Naive thymus-derived CD4-positive, alpha-beta T cell (primary cell): ENCODE results near the gene MANEAL. TPM values are rescaled to one million over a fixed set of nuclear protein-coding genes. Genes with fewer than 3 reads are reported as not detected.
A peak's percentile ranks its signal among the peaks of the same experiment; 100 is the strongest.

Experiments used
- ATAC-seq: fragments of 150-1000 bp; cut with Tn5 transposase; 2 replicates; pipeline ENCODE4 v1.10.0; 2021; ENCODE audit warnings: mild to moderate bottlenecking, moderate library complexity
- CTCF ChIA-PET: fragments of 350-600 bp; sonication (Branson Sonifier 250); formaldehyde crosslinking; loops from one replicate; lab custom pipeline; 2021; ENCODE audit warnings: antibody characterized with exemption; lab: Charles Lee
- POLR2A ChIA-PET: fragments of 350-600 bp; sonication (Branson Sonifier 250); formaldehyde crosslinking; loops from one replicate; lab custom pipeline; 2021; ENCODE audit warnings: antibody characterized with exemption, inconsistent platforms; lab: Charles Lee
- DNase-seq, 9 donors: peaks; one replicate each; pipeline versions ENCODE4 v3.0.0 to v3.0.0-alpha.2; 2020 to 2022; ENCODE audit warnings: mixed read lengths in 1 of 9
- H3K27ac ChIP-seq: one replicate; pipeline ENCODE4 v1.7.0; 2013; ENCODE audit warnings: mild to moderate bottlenecking, low read depth, low read length, moderate library complexity
- H3K27me3 ChIP-seq, 2 donors: one replicate each; pipeline ENCODE4 v1.7.0; 2013; ENCODE audit warnings: low read length in 2 of 2, mild to moderate bottlenecking in 2 of 2, moderate library complexity in 2 of 2; ENCODE audit not compliant: control insufficient read depth in 2 of 2, insufficient read depth in 2 of 2
- H3K36me3 ChIP-seq, 3 experiments: 1 replicate in 2 of 3; 2 replicates in 1 of 3; pipeline ENCODE4 v1.7.0; 2013; ENCODE audit warnings: low read length in 3 of 3, mild to moderate bottlenecking in 3 of 3, moderate library complexity in 1 of 3; ENCODE audit not compliant: insufficient read depth in 3 of 3, control insufficient read depth in 2 of 3
- H3K4me1 ChIP-seq, 2 donors: one replicate each; pipeline ENCODE4 v1.7.0; 2013; ENCODE audit warnings: low read length in 2 of 2, mild to moderate bottlenecking in 2 of 2, moderate library complexity in 1 of 2; ENCODE audit not compliant: control insufficient read depth in 2 of 2, insufficient read depth in 2 of 2
- H3K4me3 ChIP-seq: 2 replicates; pipeline ENCODE4 v1.7.0; 2013; ENCODE audit warnings: mild to moderate bottlenecking, low read length
- H3K9me3 ChIP-seq, 3 experiments: 1 replicate in 2 of 3; 2 replicates in 1 of 3; pipeline ENCODE4 v1.7.0; 2013; ENCODE audit warnings: low read length in 3 of 3; ENCODE audit not compliant: control insufficient read depth in 2 of 3
- H3K27ac Mint-ChIP-seq, 9 donors: one replicate each; pipeline ENCODE4 v1.8.0; 2020 to 2022; ENCODE audit warnings: mixed read lengths in 9 of 9, mild to moderate bottlenecking in 8 of 9, moderate library complexity in 5 of 9, inconsistent platforms in 2 of 9
- H3K27me3 Mint-ChIP-seq, 5 donors: one replicate each; pipeline ENCODE4 v1.8.0; 2021 to 2022; ENCODE audit warnings: mixed read lengths in 5 of 5, mild to moderate bottlenecking in 1 of 5
- H3K36me3 Mint-ChIP-seq, 5 donors: one replicate each; pipeline ENCODE4 v1.8.0; 2020 to 2022; ENCODE audit warnings: mixed read lengths in 5 of 5, mild to moderate bottlenecking in 3 of 5, inconsistent platforms in 1 of 5
- H3K4me1 Mint-ChIP-seq, 7 donors: one replicate each; pipeline ENCODE4 v1.8.0; 2020 to 2022; ENCODE audit warnings: mixed read lengths in 7 of 7, mild to moderate bottlenecking in 3 of 7, inconsistent platforms in 1 of 7
- H3K4me3 Mint-ChIP-seq, 10 donors: one replicate each; pipeline ENCODE4 v1.8.0; 2020 to 2022; ENCODE audit warnings: mild to moderate bottlenecking in 10 of 10, mixed read lengths in 10 of 10, moderate library complexity in 6 of 10, inconsistent platforms in 2 of 10
- H3K9me3 Mint-ChIP-seq, 11 donors: one replicate each; pipeline ENCODE4 v1.8.0; 2020 to 2022; ENCODE audit warnings: mixed read lengths in 11 of 11, mild to moderate bottlenecking in 4 of 11, inconsistent platforms in 1 of 11, moderate library complexity in 1 of 11
- intact Hi-C, 2 donors: fragments of 100-400 bp; cut with micrococcal nuclease; formaldehyde crosslinking; loops; one replicate each; pipeline ENCODE4 v1.15.1; 2023
- polyA plus RNA-seq, 2 donors: library from polyadenylated mRNA; unstranded; fragments of 300-500 nt; fragmentation: Illumina TruSeq; gene quantifications; one replicate each; pipeline ENCODE4 v1.2.3, GENCODE V29; 2021
- total RNA-seq, 6 experiments: library from RNA in 5 of 6; stranded (reverse) in 5 of 6; gene quantifications; 1 replicate in 5 of 6; 2 replicates in 1 of 6; pipeline ENCODE4 v1.2.3 and lab custom pipeline; 2021 to 2026

Gene MANEAL
- total and polyA plus RNA-seq, 7 experiments from 2014 or later, result 0.48 to 2.1 (median 1.1) TPM

DNA sequence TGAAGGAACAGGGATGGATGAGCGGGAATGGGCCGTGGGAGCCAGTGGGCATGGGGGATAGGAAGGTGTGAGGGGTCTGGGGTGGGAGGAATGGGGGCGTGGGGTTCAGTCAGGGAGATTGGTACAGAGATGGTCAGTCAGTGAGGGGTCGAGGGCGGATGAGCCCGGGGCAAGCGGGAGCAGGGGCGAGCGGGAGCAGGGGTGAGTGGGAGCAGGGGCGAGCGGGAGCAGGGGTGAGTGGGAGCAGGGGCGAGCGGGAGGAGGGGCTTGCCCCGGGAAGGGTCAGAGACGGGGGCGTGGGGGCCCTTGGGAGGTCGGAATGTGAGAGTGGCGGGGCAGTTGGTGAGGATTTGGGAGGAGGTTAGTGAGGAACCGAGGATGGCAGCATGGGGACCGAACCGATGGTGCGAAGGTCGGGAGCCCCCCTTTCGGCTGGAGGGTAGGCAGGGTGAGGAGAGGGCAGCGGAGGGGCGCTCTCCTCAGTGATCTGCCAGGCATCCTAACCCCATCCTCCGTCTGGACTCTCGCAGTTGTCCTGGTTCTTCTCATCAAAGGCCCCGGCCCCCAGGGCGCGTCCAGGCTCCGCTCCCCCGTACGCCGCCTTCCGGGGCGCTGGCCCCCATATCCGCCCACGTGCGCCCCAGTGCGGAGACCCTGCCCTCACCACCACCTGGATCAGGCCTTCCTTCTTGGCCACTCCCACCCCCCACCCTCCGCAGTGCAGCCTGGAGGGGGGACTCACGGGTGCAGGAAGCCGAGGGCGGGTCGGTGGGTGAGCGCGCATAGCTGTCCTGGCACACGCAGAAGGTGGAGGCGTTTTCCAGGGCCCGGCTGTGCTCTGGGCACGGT is 40.0 kb upstream of the MANEAL start:
- ATAC-seq (no peak), DNase-seq (no peak)
- intact Hi-C loops, result no loop called here
- H3K36me3 Mint-ChIP-seq, result peaks cover 0 to 2% (median 0%) of the 10 kb centered on the region in 5 donors
- Histone ChIP-seq H3K27me3 (peaks cover 0 to 3% of the 10 kb centered on the region in 2 donors), H3K36me3 (no peaks in the 10 kb centered on the region), H3K4me1 (no peaks in the 10 kb centered on the region), H3K27ac (no peak overlapping the region), H3K4me3 (no peak overlapping the region), H3K9me3 (no peaks in the 10 kb centered on the region)
- peaks cover 6 to 12% (median 8%) of the 10 kb centered on the region in 7 donors for H3K4me1 Mint-ChIP-seq
- no peaks in the 10 kb centered on the region for H3K9me3 Mint-ChIP-seq
- H3K4me3 Mint-ChIP-seq, result peak overlapping the region; percentile 32 to 87 (median 62)
- CTCF ChIA-PET, result no interaction called here
- POLR2A ChIA-PET, result no interaction called here
- peaks cover 22 to 59% (median 49%) of the 10 kb centered on the region in 5 donors for H3K27me3 Mint-ChIP-seq
- H3K27ac Mint-ChIP-seq, result no peak overlapping the region

- H3K36me3 ChIP-seq, result no peaks in the 10 kb centered on the region
- intact Hi-C loops, result no loop called here
- H3K4me3 ChIP-seq, result no peak overlapping the region
- Mint-ChIP-seq H3K9me3 (no peaks in the 10 kb centered on the region), H3K4me1 (peaks cover 6 to 9% (median 8%) of the 10 kb centered on the region in 7 donors), H3K36me3 (peaks cover 0 to 2% (median 0%) of the 10 kb centered on the region in 5 donors), H3K27ac (no peak overlapping the region), H3K27me3 (peaks cover 15 to 45% (median 39%) of the 10 kb centered on the region in 5 donors), H3K4me3 (peak overlapping the region in 1 of 10 donors; percentile 35)
- ChIA-PET POLR2A (no interaction called here), CTCF (no interaction called here)
- ATAC-seq, result no peak
- no peaks in the 10 kb centered on the region for H3K9me3 ChIP-seq
- peak in 1 of 9 donors; percentile 28 for DNase-seq
- no peaks in the 10 kb centered on the region for H3K4me1 ChIP-seq
- no peak overlapping the region for H3K27ac ChIP-seq
- H3K27me3 ChIP-seq, result no peaks in the 10 kb centered on the region
Observed at GRCh38 chr1:37755290-37755689, 38.4 kb upstream of the MANEAL start.

GRCh38 chr1:37755951-37756560 is 37.6 kb upstream of the MANEAL start:
- Histone ChIP-seq H3K4me1 (no peaks in the 10 kb centered on the region), H3K27me3 (no peaks in the 10 kb centered on the region), H3K27ac (no peak overlapping the region), H3K9me3 (no peaks in the 10 kb centered on the region), H3K4me3 (no peak overlapping the region), H3K36me3 (no peaks in the 10 kb centered on the region)
- Mint-ChIP-seq H3K9me3 (no peaks in the 10 kb centered on the region), H3K4me3 (peak overlapping the region in 1 of 10 donors; percentile 35), H3K27me3 (peaks cover 11 to 43% (median 31%) of the 10 kb centered on the region in 5 donors), H3K36me3 (peaks cover 0 to 2% (median 0%) of the 10 kb centered on the region in 5 donors), H3K4me1 (peaks cover 6 to 9% (median 8%) of the 10 kb centered on the region in 7 donors), H3K27ac (no peak overlapping the region)
- ATAC-seq (no peak), DNase-seq (no peak)
- ChIA-PET CTCF (no interaction called here), POLR2A (no interaction called here)
- intact Hi-C loops, result no loop called here

DNA sequence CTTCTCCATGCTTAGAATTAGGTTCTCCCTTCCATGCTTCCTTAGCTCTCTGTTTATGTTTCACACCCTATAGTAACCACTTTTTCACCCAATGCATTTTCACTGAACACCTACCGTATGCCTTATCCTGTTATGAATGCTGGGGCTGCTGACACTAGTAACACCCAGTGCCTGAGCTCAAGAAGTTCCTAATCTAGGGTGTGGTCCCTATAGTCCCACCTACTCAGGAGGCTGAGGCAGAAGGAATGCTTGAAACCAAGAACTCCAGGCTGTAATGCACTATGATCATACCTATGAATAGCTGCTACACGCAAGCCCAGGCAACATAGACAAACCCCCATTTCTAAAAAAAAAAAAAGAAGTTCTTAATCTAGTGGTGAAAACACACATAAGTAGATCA is 34.2 kb upstream of the MANEAL start:
- ATAC-seq (no peak), DNase-seq (no peak)
- POLR2A ChIA-PET, result no interaction called here
- no peak overlapping the region for H3K27ac Mint-ChIP-seq
- CTCF ChIA-PET, result no interaction called here
- Histone ChIP-seq H3K27me3 (no peaks in the 10 kb centered on the region), H3K36me3 (no peaks in the 10 kb centered on the region), H3K9me3 (no peaks in the 10 kb centered on the region), H3K4me3 (no peak overlapping the region), H3K27ac (no peak overlapping the region), H3K4me1 (no peaks in the 10 kb centered on the region)
- H3K9me3 Mint-ChIP-seq, result peaks cover 0 to 1% (median 0%) of the 10 kb centered on the region in 11 donors
- intact Hi-C loops, result no loop called here
- peaks cover under 1 to 3% (median 2%) of the 10 kb centered on the region in 7 donors for H3K4me1 Mint-ChIP-seq
- no peak overlapping the region for H3K4me3 Mint-ChIP-seq
- H3K27me3 Mint-ChIP-seq, result peaks cover 22 to 40% (median 35%) of the 10 kb centered on the region in 5 donors
- H3K36me3 Mint-ChIP-seq, result peaks cover 0 to 9% (median 0%) of the 10 kb centered on the region in 5 donors

- Histone ChIP-seq H3K9me3 (no peaks in the 10 kb centered on the region), H3K27ac (no peak overlapping the region), H3K27me3 (peaks cover 0 to 3% of the 10 kb centered on the region in 2 donors), H3K4me1 (no peaks in the 10 kb centered on the region), H3K36me3 (no peaks in the 10 kb centered on the region), H3K4me3 (no peak overlapping the region)
- Mint-ChIP-seq H3K36me3 (peaks cover 0 to 13% (median 3%) of the 10 kb centered on the region in 5 donors), H3K27me3 (peaks cover 36 to 46% (median 44%) of the 10 kb centered on the region in 5 donors), H3K4me1 (peaks cover 4 to 21% (median 13%) of the 10 kb centered on the region in 7 donors), H3K27ac (no peak overlapping the region), H3K4me3 (no peak overlapping the region), H3K9me3 (peaks cover 0 to 6% (median 2%) of the 10 kb centered on the region in 11 donors)
- intact Hi-C loops, result no loop called here
- ATAC-seq (no peak), DNase-seq (no peak)
- ChIA-PET POLR2A (interaction anchor here (0.7 kb wide), 1 partner anchor 61 kb away, joined by 4 read pairs; no protein-coding TSS in a partner anchor), CTCF (no interaction called here)
Observed at GRCh38 chr1:37761416-37762095, 32.1 kb upstream of the MANEAL start.

GRCh38 chr1:37762516-37762915 is 31.1 kb upstream of the MANEAL start:
- H3K4me3 Mint-ChIP-seq, result no peak overlapping the region
- Histone ChIP-seq H3K4me1 (no peaks in the 10 kb centered on the region), H3K9me3 (no peaks in the 10 kb centered on the region), H3K27ac (no peak overlapping the region), H3K36me3 (no peaks in the 10 kb centered on the region), H3K27me3 (peaks cover 0 to 3% of the 10 kb centered on the region in 2 donors), H3K4me3 (no peak overlapping the region)
- DNase-seq (no peak), ATAC-seq (no peak)
- H3K4me1 Mint-ChIP-seq, result peaks cover 4 to 22% (median 20%) of the 10 kb centered on the region in 7 donors
- no peak overlapping the region for H3K27ac Mint-ChIP-seq
- POLR2A ChIA-PET, result interaction anchor here (0.7 kb wide), 1 partner anchor 60 kb away, joined by 4 read pairs; no protein-coding TSS in a partner anchor
- CTCF ChIA-PET, result no interaction called here
- H3K36me3 Mint-ChIP-seq, result peaks cover 0 to 13% (median 3%) of the 10 kb centered on the region in 5 donors
- H3K9me3 Mint-ChIP-seq, result peaks cover 0 to 7% (median 2%) of the 10 kb centered on the region in 11 donors
- H3K27me3 Mint-ChIP-seq, result peaks cover 42 to 53% (median 51%) of the 10 kb centered on the region in 5 donors
- intact Hi-C loops, result no loop called here
